ENCODE data around the gene PEX14.

DNA sequence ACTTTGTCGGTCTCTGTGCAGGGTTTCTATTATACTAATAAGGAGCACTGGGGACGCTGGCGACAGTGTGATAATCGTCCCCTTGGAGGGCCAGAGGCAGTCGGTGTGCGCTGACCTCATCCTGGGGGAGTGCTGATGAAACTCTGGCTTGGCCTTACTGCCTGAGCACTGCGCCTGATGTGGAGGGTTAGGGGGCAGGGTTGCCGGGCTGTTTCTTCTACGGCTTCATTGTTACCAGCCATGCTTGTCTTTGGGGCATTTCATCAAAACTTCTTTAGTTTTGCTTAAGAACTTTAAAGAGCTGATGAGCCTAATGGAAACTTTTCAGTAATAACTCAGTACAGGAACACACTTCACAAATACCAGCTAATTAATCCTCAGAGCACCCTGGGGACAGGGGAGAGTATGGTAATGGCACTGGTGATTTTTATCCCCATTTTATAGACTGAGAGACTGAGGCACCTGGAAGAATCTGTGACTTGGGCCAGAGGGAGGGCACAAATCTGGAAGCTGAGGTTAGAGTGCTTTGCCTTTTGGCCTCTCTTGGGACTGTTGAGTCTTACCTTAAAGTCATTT lies 81.8 kb downstream of the PEX14 start:
- TF ChIP-seq POLR2A (IDR thresholded peaks at IDR 0.05; ENCODE audit: low read length) (no peak), GATA1 (IDR thresholded peaks at IDR 0.05; ENCODE audit: low read depth, low read length) (no peak)

All from erythroblast (primary cell).